Mononuclear cell (primary cell): ENCODE results near the gene KIF3B. TPM values are rescaled to one million over a fixed set of nuclear protein-coding genes. Genes with fewer than 3 reads are reported as not detected.

Experiments used
- total RNA-seq: library from RNA; depleted of rRNA; stranded (reverse); fragments of >200 nt; gene quantifications from one replicate; pipeline ENCODE4 v1.2.3, GENCODE V29; 2012

The KIF3B gene
- total RNA-seq, 1 donor, result 7.0 TPM

Other genes starting within 250 kb of the KIF3B start
- 52.4 TPM for gene HCK, start 225.4 kb upstream of the KIF3B start, total RNA-seq
- gene TM9SF4, start 167.9 kb upstream of the KIF3B start, total RNA-seq, result 20.5 TPM
- gene PLAGL2, start 69.9 kb upstream of the KIF3B start, total RNA-seq, result 14.1 TPM
- 7.2 TPM for gene POFUT1, start 69.8 kb upstream of the KIF3B start, total RNA-seq
- 117 TPM for gene ASXL1, start 80.7 kb downstream of the KIF3B start, total RNA-seq